ENCODE data around the gene FBXO47. TPM values are rescaled to one million over a fixed set of nuclear protein-coding genes. Genes with fewer than 3 reads are reported as not detected.

The FBXO47 gene
- total and polyA plus RNA-seq, 2 of the 4 experiments (the other 2 are of a cell fraction): under 0.01 TPM; not detected in 1

DNA sequence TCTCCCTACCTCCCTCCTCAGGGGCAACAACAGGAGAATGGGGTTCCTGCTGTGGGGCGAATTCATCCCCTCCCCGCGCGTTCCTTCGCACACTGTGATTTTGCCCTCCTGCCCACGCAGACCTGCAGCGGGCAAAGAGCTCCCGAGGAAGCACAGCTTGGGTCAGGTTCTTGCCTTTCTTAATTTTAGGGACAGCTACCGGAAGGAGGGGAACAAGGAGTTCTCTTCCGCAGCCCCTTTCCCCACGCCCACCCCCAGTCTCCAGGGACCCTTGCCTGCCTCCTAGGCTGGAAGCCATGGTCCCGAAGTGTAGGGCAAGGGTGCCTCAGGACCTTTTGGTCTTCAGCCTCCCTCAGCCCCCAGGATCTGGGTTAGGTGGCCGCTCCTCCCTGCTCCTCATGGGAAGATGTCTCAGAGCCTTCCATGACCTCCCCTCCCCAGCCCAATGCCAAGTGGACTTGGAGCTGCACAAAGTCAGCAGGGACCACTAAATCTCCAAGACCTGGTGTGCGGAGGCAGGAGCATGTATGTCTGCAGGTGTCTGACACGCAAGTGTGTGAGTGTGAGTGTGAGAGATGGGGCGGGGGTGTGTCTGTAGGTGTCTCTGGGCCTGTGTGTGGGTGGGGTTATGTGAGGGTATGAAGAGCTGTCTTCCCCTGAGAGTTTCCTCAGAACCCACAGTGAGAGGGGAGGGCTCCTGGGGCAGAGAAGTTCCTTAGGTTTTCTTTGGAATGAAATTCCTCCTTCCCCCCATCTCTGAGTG lies 47.7 kb downstream of the FBXO47 start:
- no peak overlapping the region for H2AFZ ChIP-seq (replicated peaks; ENCODE audit: low read length, poor library complexity)
- TF ChIP-seq BHLHE40 (IDR thresholded peaks at IDR 0.05; ENCODE audit: low read depth, low read length) (no peak), CHD1 (IDR thresholded peaks at IDR 0.05; ENCODE audit: low read depth, low read length) (no peak), MXI1 (IDR thresholded peaks at IDR 0.05; ENCODE audit: borderline replicate concordance, low read depth, low read length) (no peak), CEBPB (IDR thresholded peaks at IDR 0.05; ENCODE audit: low read depth, low read length) (no peak), POLR2A (IDR thresholded peaks at IDR 0.05; ENCODE audit: low read depth, low read length) (no peak), RFX5 (IDR thresholded peaks at IDR 0.05; ENCODE audit: low read depth, low read length) (no peak), MAFK (IDR thresholded peaks at IDR 0.05; ENCODE audit: low read depth, low read length) (no peak), RCOR1 (IDR thresholded peaks at IDR 0.05; ENCODE audit: insufficient replicate concordance, low read length) (no peak), NFE2L2 (IDR thresholded peaks at IDR 0.05; ENCODE audit: low read depth, low read length) (no peak), SMC3 (IDR thresholded peaks at IDR 0.05; ENCODE audit: low read depth, low read length) (no peak), RAD21 (IDR thresholded peaks at IDR 0.05; ENCODE audit: low read length) (no peak), FOS (IDR thresholded peaks at IDR 0.05; ENCODE audit: low read depth, low read length) (no peak), MAZ (IDR thresholded peaks at IDR 0.05; ENCODE audit: borderline replicate concordance, low read depth, low read length) (no peak)
- TF ChIP-seq, protein P1, sequence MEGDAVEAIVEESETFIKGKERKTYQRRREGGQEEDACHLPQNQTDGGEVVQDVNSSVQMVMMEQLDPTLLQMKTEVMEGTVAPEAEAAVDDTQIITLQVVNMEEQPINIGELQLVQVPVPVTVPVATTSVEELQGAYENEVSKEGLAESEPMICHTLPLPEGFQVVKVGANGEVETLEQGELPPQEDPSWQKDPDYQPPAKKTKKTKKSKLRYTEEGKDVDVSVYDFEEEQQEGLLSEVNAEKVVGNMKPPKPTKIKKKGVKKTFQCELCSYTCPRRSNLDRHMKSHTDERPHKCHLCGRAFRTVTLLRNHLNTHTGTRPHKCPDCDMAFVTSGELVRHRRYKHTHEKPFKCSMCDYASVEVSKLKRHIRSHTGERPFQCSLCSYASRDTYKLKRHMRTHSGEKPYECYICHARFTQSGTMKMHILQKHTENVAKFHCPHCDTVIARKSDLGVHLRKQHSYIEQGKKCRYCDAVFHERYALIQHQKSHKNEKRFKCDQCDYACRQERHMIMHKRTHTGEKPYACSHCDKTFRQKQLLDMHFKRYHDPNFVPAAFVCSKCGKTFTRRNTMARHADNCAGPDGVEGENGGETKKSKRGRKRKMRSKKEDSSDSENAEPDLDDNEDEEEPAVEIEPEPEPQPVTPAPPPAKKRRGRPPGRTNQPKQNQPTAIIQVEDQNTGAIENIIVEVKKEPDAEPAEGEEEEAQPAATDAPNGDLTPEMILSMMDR (conservative IDR thresholded peaks at IDR 0.05; ENCODE audit: low read depth, low read length): no peak
- TF ChIP-seq, protein P2, sequence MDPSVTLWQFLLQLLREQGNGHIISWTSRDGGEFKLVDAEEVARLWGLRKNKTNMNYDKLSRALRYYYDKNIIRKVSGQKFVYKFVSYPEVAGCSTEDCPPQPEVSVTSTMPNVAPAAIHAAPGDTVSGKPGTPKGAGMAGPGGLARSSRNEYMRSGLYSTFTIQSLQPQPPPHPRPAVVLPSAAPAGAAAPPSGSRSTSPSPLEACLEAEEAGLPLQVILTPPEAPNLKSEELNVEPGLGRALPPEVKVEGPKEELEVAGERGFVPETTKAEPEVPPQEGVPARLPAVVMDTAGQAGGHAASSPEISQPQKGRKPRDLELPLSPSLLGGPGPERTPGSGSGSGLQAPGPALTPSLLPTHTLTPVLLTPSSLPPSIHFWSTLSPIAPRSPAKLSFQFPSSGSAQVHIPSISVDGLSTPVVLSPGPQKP (IDR thresholded peaks at IDR 0.05; ENCODE audit: borderline replicate concordance, low read depth, low read length): no peak

More for the DNA sequence above, 47.7 kb downstream of the FBXO47 start:
- no peak overlapping the region for H4K91ac ChIP-seq (ENCODE audit: insufficient read depth, low read depth, low read length)
- ATAC-seq (ENCODE audit: low read depth) (no peak), DNase-seq (no peak)
- H3K4ac ChIP-seq (ENCODE audit: low read depth, low read length): no peak overlapping the region
- peaks cover 9% of the 10 kb centered on the region; the same call in 1 of the 2 replicates for H3K9me1 ChIP-seq (ENCODE audit: insufficient read depth, low read length)
- H3K36me3 ChIP-seq (ENCODE audit: control insufficient read depth, insufficient read depth, low read length): peaks cover 62% of the 10 kb centered on the region
- CTCF ChIA-PET: no interaction called here
- peaks cover 30 to 79% of the 10 kb centered on the region in 2 experiments; a peak in 3 of 4 replicates for H3K79me1 ChIP-seq (ENCODE audit: low read depth in 1 of 2, low read length in 2 of 2)
- in situ Hi-C loops (cut with MboI; ENCODE audit: low sequenced_read_pairs): no loop called here
- H2AK9ac ChIP-seq (replicated peaks; ENCODE audit: low read depth, low read length, poor library complexity): no peak overlapping the region
- WGBS, 2 experiments (ENCODE audit: extremely low coverage in 2 of 2, insufficient read length in 1 of 2): 100% methylated on average over 1 of the region's 16 CpGs; no CpG with 5 or more reads in 1 of the 2 experiments
- no TSS peak for BruUV-seq (replicated peaks)
- H4K5ac ChIP-seq (ENCODE audit: low read depth, low read length): no peak overlapping the region
- H2BK5ac ChIP-seq (ENCODE audit: low read depth, low read length, poor library complexity, severe bottlenecking): peak overlapping the region; percentile 33
- dilution Hi-C loops (cut with HindIII; ENCODE audit: low sequenced_read_pairs, unreplicated experiment): no loop called here
- no peak overlapping the region for H2AK5ac ChIP-seq (ENCODE audit: low read depth, low read length)
- no peak overlapping the region for H3K18ac ChIP-seq (ENCODE audit: low read depth, low read length)
- no peak overlapping the region for H2BK20ac ChIP-seq (ENCODE audit: low read depth, low read length)
- H3K9me3 ChIP-seq (ENCODE audit: control insufficient read depth, insufficient read depth, low read length): no peaks in the 10 kb centered on the region
- H3K56ac ChIP-seq (ENCODE audit: extremely low read depth, insufficient read depth, low read length): no peak overlapping the region
- H3K14ac ChIP-seq (replicated peaks; ENCODE audit: low read depth, low read length): no peak overlapping the region
- H4K8ac ChIP-seq (ENCODE audit: low read depth in 2 of 2, low read length in 2 of 2): no peak overlapping the region; a peak in 1 of 4 replicates
- H4K20me1 ChIP-seq (ENCODE audit: insufficient read depth, low read length): peaks cover 48% of the 10 kb centered on the region
- POLR2A ChIA-PET (ENCODE audit: unreplicated experiment): no interaction called here
- H3K23ac ChIP-seq (ENCODE audit: low read depth, low read length): no peak overlapping the region
- H3K9ac ChIP-seq (ENCODE audit: low read depth, low read length): no peak overlapping the region
- no peak overlapping the region for H2BK15ac ChIP-seq (ENCODE audit: low read depth, low read length)
- H3K4me2 ChIP-seq (ENCODE audit: low read depth, low read length): no peak overlapping the region
- intact Hi-C loops (cut with micrococcal nuclease): no loop called here
- H3K4me1 ChIP-seq (ENCODE audit: control insufficient read depth, insufficient read depth, low read length): peaks cover 9% of the 10 kb centered on the region; the same call in 1 of the 2 replicates
- no peak overlapping the region for H2BK120ac ChIP-seq (ENCODE audit: low read depth, low read length)
- H3K4me3 ChIP-seq (ENCODE audit: insufficient read depth, low read depth, low read length): no peak overlapping the region
- H3K27ac ChIP-seq (ENCODE audit: insufficient read depth, low read length): no peak overlapping the region
- H3K27me3 ChIP-seq (ENCODE audit: control insufficient read depth, insufficient read depth, low read length): no peaks in the 10 kb centered on the region
